Measurements from ENCODE around the gene CIROP.

The CIROP gene, protein sequence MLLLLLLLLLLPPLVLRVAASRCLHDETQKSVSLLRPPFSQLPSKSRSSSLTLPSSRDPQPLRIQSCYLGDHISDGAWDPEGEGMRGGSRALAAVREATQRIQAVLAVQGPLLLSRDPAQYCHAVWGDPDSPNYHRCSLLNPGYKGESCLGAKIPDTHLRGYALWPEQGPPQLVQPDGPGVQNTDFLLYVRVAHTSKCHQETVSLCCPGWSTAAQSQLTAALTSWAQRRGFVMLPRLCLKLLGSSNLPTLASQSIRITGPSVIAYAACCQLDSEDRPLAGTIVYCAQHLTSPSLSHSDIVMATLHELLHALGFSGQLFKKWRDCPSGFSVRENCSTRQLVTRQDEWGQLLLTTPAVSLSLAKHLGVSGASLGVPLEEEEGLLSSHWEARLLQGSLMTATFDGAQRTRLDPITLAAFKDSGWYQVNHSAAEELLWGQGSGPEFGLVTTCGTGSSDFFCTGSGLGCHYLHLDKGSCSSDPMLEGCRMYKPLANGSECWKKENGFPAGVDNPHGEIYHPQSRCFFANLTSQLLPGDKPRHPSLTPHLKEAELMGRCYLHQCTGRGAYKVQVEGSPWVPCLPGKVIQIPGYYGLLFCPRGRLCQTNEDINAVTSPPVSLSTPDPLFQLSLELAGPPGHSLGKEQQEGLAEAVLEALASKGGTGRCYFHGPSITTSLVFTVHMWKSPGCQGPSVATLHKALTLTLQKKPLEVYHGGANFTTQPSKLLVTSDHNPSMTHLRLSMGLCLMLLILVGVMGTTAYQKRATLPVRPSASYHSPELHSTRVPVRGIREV

GRCh38 chr14:23104591-23105347 lies at the start of gene CIROP:
TSS of gene CIROP (minus strand) at chr14:23104989. CDS start at chr14:23104920, 69 bp downstream.
- DNase-seq (ENCODE audit: low spot score): no peak

- no peak for DNase-seq (ENCODE audit: low spot score)
Measured at GRCh38 chr14:23153851-23154796, 49.3 kb upstream of the CIROP start.

- DNase-seq (ENCODE audit: low spot score): no peak
Measured at GRCh38 chr14:23151342-23151741, 46.6 kb upstream of the CIROP start.

DNA sequence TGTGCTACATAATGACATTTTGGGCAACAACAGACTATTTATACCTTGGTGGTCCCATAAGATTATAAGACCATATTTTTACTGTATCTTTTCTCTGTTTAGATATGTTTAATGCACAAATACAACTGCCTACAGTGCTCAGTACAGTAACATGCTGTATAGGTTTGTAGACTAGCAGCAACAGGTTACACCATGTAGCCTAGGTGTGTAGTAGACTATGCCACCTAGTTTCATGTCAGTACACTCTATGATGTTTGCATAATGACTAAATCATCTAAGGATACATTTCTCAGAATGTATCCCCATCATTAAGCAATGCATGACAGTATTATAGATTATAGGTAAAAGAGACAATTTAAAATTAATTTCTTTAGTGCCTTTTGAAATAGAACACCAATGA lies 45.0 kb upstream of the CIROP start:
- no peak for DNase-seq (ENCODE audit: low spot score)

GRCh38 chr14:23148591-23149249 lies 43.9 kb upstream of the CIROP start:
- DNase-seq (ENCODE audit: low spot score): no peak

- DNase-seq (ENCODE audit: low spot score): no peak
Measured at GRCh38 chr14:23147676-23148075, 42.9 kb upstream of the CIROP start.

DNA sequence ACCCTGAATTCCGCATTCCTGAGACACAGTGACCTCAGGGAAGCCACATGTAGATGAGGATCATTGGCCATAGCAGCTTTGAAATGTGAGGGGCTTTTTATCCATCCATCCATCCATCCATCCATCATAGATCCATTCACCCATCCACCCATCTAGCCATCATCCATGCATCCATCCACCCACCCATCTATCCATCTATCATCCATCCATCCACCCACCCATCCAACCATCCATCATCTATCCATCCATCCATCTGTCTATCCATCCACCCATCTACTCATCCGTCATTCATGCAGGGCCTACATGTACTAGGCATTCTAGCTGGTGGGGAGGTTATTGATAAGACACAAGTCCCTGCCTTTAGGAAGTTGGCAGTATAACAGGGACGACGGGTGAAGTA lies 42.2 kb upstream of the CIROP start:
- no peak for DNase-seq (ENCODE audit: low spot score)

DNA sequence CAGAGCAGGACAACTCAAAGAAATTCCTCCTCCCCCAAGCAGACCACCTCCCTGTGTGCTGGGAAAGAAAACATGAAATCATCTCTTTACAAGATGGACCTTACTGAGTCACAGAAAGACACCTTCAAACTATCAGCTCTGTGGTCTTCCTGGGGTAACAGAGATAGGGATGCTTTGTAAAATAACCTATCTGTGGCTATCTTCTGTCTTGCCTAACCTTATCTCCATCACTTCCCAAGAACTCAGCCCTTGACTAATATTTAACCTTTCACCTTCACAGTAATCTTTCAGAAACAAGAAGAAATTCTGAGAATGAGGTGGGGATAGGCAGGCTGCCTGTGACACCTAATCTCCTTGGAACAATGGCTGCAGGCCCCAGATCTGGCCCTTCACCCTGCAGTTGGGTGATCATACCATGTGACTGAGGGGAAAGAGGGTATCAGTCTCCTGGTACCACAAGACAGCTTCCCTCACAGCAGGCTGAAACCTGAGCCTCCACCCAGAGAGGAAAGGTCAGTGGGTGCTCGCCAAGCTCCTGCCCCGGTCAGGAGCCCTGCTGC lies 41.6 kb upstream of the CIROP start:
- DNase-seq (ENCODE audit: low spot score): no peak

DNA sequence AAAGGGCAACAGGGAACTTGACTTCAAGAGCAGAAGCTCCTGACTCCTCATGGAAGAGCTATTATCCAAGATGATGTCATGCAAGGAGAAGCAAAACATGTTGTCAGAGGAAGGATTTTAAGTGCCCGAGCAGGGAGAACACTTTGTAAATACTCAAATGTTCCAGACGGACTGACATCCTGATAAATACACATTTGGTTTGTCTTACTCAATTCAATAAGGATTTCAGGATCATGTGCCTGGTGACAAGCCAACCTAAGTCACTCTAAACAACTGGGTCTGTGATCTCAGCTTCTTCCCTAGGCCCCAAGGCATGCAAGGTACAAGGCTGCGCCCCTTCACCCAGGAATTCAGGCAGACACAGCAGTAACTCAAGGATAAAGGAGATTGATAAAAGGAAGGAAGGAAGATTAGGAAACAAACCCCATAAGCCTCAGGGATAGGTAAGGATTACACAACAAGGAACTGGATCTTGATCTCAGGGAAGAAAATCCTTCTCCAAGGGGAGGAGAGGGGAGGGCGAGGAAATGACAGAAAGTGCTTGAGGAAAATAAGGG lies 41.1 kb upstream of the CIROP start:
- DNase-seq (ENCODE audit: low spot score): no peak

DNA sequence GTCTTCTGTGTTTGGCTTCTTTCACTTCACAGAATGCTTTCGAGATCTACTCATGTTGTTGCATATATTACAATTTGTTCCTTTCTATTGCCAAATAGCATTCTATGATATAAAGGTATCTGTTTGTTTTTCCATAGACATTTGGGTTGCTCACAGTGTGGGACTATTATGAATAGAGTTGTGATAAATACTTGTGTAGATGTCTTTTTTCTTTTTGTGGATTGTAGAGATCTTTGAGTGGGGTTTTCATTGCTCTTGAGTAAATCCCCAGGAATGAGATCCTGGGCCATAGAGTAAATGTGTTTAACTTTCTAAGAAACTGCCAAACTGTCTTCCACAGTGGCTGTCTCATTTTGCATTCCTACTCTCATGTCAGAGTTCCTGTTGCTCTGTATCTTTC lies 39.1 kb upstream of the CIROP start:
- no peak for DNase-seq (ENCODE audit: low spot score)

GRCh38 chr14:23142826-23143225 lies 38.0 kb upstream of the CIROP start:
- DNase-seq (ENCODE audit: low spot score): no peak

DNA sequence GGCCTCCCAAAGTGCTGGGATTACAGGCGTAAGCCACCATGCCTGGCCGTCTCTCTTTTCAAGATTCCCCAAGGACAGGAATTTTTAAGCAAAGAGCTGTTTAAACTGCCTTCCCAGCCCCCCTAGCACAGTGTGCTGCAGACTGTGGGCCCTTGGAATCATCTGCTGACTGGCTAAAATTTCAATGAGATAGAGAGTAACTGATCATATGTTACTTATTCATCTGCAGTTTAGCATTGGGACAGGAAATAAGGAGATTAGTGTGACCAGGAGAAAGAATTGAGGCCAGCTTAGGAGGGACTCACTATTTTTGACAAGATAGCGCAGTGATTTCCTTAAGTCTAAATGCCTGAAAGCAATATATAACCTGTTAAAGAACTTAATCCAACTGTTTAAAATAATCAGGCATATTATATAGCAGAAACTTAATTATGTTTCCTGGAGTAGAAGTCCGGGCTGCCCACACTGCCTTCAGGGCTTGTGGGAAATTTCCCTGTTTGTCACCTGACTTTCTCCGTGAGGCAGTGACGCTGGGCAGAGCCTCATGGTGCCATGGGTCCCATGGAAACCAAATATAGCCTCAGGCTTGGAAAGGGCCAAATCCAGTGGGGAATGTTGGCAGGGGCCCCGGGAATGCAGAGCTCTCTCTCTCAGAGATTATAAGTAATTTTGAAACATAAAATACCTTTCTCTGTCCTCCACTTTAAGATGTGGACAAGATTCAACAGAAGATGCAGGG lies 37.1 kb upstream of the CIROP start:
- DNase-seq (ENCODE audit: low spot score): no peak

- DNase-seq (ENCODE audit: low spot score): no peak
Measured at GRCh38 chr14:23140371-23140770, 35.6 kb upstream of the CIROP start.

- DNase-seq (ENCODE audit: low spot score): no peak
Measured at GRCh38 chr14:23139874-23140273, 35.1 kb upstream of the CIROP start.

DNA sequence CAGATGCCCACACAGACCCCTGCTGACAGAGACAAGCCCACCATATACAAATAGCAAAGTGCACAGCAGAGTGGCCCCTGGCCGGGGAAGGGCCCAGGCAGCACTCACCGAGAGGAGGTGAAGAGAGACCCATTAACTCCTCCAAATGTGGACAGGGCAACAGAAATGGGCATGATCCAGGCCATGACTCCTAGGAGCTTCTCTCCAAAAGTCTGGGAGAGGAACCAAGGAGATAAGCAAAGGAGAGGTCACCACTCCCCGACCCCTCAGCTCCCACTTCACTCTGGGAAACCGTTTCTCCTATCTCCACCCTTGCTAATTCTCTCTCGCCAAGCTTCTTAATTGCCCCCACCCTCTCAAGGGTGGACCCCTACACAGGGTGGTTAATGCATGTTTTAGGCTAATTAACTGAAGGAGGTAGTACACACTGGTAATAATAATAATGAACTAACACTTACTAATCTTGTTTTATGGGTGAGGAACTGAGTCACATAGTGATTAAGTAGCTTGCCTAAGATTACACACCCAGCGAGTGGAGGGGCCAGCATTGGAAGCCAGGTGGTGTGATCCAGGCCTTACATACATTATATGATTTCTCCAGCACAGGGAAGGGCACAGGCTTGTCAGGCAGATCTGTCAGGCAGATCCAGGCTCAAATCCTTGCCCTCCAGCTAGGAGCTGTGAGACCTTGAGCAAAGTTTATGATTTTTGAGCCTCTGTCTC lies 33.2 kb upstream of the CIROP start:
- DNase-seq (ENCODE audit: low spot score): no peak

- no peak for DNase-seq (ENCODE audit: low spot score)
Measured at GRCh38 chr14:23137192-23137812, 32.5 kb upstream of the CIROP start.

DNA sequence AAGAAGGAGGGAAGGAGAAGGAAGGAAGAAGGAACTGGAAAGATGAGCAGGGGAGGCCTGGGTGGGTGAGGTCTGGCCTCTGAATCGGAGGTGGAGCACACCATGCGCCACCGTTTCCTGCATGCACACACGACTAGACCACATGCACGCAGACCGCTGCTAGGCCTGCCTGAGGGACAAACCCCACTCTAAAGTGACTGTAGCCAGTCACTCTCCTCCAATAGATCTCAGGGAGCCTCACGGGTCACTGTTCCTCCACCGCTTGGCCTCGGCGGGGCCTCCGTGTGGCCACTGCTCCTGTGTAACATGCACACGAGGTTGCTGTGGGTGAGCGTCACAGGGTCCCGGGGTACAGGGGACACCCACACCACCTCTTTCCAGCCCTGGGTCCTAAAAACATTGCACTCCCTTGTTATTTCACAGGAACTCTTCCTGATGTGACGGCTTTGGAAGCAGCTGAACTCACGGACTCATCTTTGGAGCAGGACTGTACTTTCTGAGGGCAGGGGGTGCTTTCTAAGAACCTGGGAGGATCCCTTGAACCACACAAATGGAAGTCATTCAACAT lies 31.9 kb upstream of the CIROP start:
- DNase-seq (ENCODE audit: low spot score): no peak

DNA sequence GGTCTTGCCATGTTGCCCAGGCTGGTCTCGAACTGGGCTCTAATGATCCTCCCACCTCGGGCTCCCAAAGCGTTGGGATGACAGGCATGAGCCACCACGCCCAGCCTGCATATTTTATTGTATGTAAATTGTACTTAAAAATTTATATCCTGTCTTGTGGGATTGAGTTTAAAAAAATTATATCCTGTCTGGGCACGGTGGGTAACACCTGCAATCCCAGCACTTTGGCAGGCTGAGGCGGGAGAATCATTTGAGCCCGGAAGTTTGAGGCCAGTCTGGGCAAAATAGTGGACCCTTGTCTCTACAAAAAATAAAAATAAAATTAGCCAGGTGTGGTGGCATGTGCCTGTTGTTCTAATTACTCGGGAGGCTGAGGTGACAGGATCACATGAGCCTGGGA lies 28.2 kb upstream of the CIROP start:
- no peak for DNase-seq (ENCODE audit: low spot score)
